Naive thymus-derived CD4-positive, alpha-beta T cell (primary cell): ENCODE measurements around the gene NRXN3. TPM values are rescaled to one million over a fixed set of nuclear protein-coding genes. Genes with fewer than 3 reads are reported as not detected.

ENCODE experiments used
- ATAC-seq: fragments of 150-1000 bp; cut with Tn5 transposase; 2 replicates; pipeline ENCODE4 v1.10.0; 2021; ENCODE audit warnings: mild to moderate bottlenecking, moderate library complexity
- CTCF ChIA-PET: fragments of 350-600 bp; sonication (Branson Sonifier 250); formaldehyde crosslinking; loops from one replicate; lab custom pipeline; 2021; ENCODE audit warnings: antibody characterized with exemption; lab: Charles Lee
- POLR2A ChIA-PET: fragments of 350-600 bp; sonication (Branson Sonifier 250); formaldehyde crosslinking; loops from one replicate; lab custom pipeline; 2021; ENCODE audit warnings: antibody characterized with exemption, inconsistent platforms; lab: Charles Lee
- DNase-seq, 9 donors: peaks; one replicate each; pipeline versions ENCODE4 v3.0.0 to v3.0.0-alpha.2; 2020 to 2022; ENCODE audit warnings: mixed read lengths in 1 of 9
- H3K27ac ChIP-seq: one replicate; pipeline ENCODE4 v1.7.0; 2013; ENCODE audit warnings: mild to moderate bottlenecking, low read depth, low read length, moderate library complexity
- H3K27me3 ChIP-seq, 2 donors: one replicate each; pipeline ENCODE4 v1.7.0; 2013; ENCODE audit warnings: low read length in 2 of 2, mild to moderate bottlenecking in 2 of 2, moderate library complexity in 2 of 2; ENCODE audit not compliant: control insufficient read depth in 2 of 2, insufficient read depth in 2 of 2
- H3K36me3 ChIP-seq, 3 experiments: 1 replicate in 2 of 3; 2 replicates in 1 of 3; pipeline ENCODE4 v1.7.0; 2013; ENCODE audit warnings: low read length in 3 of 3, mild to moderate bottlenecking in 3 of 3, moderate library complexity in 1 of 3; ENCODE audit not compliant: insufficient read depth in 3 of 3, control insufficient read depth in 2 of 3
- H3K4me1 ChIP-seq, 2 donors: one replicate each; pipeline ENCODE4 v1.7.0; 2013; ENCODE audit warnings: low read length in 2 of 2, mild to moderate bottlenecking in 2 of 2, moderate library complexity in 1 of 2; ENCODE audit not compliant: control insufficient read depth in 2 of 2, insufficient read depth in 2 of 2
- H3K4me3 ChIP-seq: 2 replicates; pipeline ENCODE4 v1.7.0; 2013; ENCODE audit warnings: mild to moderate bottlenecking, low read length
- H3K9me3 ChIP-seq, 3 experiments: 1 replicate in 2 of 3; 2 replicates in 1 of 3; pipeline ENCODE4 v1.7.0; 2013; ENCODE audit warnings: low read length in 3 of 3; ENCODE audit not compliant: control insufficient read depth in 2 of 3
- H3K27ac Mint-ChIP-seq, 9 donors: one replicate each; pipeline ENCODE4 v1.8.0; 2020 to 2022; ENCODE audit warnings: mixed read lengths in 9 of 9, mild to moderate bottlenecking in 8 of 9, moderate library complexity in 5 of 9, inconsistent platforms in 2 of 9
- H3K27me3 Mint-ChIP-seq, 5 donors: one replicate each; pipeline ENCODE4 v1.8.0; 2021 to 2022; ENCODE audit warnings: mixed read lengths in 5 of 5, mild to moderate bottlenecking in 1 of 5
- H3K36me3 Mint-ChIP-seq, 5 donors: one replicate each; pipeline ENCODE4 v1.8.0; 2020 to 2022; ENCODE audit warnings: mixed read lengths in 5 of 5, mild to moderate bottlenecking in 3 of 5, inconsistent platforms in 1 of 5
- H3K4me1 Mint-ChIP-seq, 7 donors: one replicate each; pipeline ENCODE4 v1.8.0; 2020 to 2022; ENCODE audit warnings: mixed read lengths in 7 of 7, mild to moderate bottlenecking in 3 of 7, inconsistent platforms in 1 of 7
- H3K4me3 Mint-ChIP-seq, 10 donors: one replicate each; pipeline ENCODE4 v1.8.0; 2020 to 2022; ENCODE audit warnings: mild to moderate bottlenecking in 10 of 10, mixed read lengths in 10 of 10, moderate library complexity in 6 of 10, inconsistent platforms in 2 of 10
- H3K9me3 Mint-ChIP-seq, 11 donors: one replicate each; pipeline ENCODE4 v1.8.0; 2020 to 2022; ENCODE audit warnings: mixed read lengths in 11 of 11, mild to moderate bottlenecking in 4 of 11, inconsistent platforms in 1 of 11, moderate library complexity in 1 of 11
- intact Hi-C, 2 donors: fragments of 100-400 bp; cut with micrococcal nuclease; formaldehyde crosslinking; loops; one replicate each; pipeline ENCODE4 v1.15.1; 2023
- polyA plus RNA-seq, 2 donors: library from polyadenylated mRNA; unstranded; fragments of 300-500 nt; fragmentation: Illumina TruSeq; gene quantifications; one replicate each; pipeline ENCODE4 v1.2.3, GENCODE V29; 2021
- total RNA-seq, 6 experiments: library from RNA in 5 of 6; stranded (reverse) in 5 of 6; gene quantifications; 1 replicate in 5 of 6; 2 replicates in 1 of 6; pipeline ENCODE4 v1.2.3 and lab custom pipeline; 2021 to 2026

NRXN3 gene
- total and polyA plus RNA-seq, 7 experiments from 2014 or later: not detected

DNA sequence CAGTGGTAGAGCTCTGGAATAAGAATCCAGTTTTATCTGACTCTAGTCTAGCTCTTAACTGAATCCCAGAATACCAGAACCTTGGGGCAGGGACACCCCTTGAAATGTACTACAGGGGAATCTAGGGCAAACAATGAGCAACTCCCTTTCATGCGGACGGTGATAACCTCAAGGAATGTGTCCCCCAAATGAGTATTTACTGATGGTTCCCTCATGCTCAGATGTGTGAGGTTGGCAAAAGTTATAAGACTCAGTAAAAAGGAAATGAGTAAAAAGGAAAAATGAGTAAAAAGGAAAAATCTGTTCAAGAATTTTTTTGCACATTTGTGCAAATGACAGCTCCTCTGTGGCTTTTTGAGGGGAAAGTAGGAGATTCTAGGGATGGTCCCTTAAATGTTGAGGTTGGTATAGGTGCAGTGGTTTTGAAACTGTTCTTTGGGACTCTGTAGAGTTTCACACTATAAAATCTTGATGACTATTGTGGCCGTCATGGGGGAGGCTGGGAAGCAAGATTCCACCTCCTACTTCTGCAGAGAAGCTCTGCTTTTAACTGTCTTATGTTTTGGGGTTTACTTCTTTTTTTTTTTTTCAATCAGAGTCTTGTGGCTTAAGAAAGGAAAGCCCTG is 58.6 kb downstream of the NRXN3 start:
- no peaks in the 10 kb centered on the region for H3K4me1 ChIP-seq
- H3K4me3 ChIP-seq: no peak overlapping the region
- Mint-ChIP-seq H3K4me3 (no peak overlapping the region), H3K27ac (no peak overlapping the region), H3K27me3 (peaks cover 0 to 34% (median 16%) of the 10 kb centered on the region in 5 donors), H3K9me3 (peaks cover 0 to 20% (median 4%) of the 10 kb centered on the region in 11 donors), H3K4me1 (no peaks in the 10 kb centered on the region), H3K36me3 (peaks cover 0 to 3% (median 0%) of the 10 kb centered on the region in 5 donors)
- CTCF ChIA-PET: no interaction called here
- ATAC-seq (no peak), DNase-seq (no peak)
- intact Hi-C loops: no loop called here
- H3K27ac ChIP-seq: no peak overlapping the region
- H3K36me3 ChIP-seq: no peaks in the 10 kb centered on the region
- H3K27me3 ChIP-seq: no peaks in the 10 kb centered on the region
- no peaks in the 10 kb centered on the region for H3K9me3 ChIP-seq
- POLR2A ChIA-PET: no interaction called here

DNA sequence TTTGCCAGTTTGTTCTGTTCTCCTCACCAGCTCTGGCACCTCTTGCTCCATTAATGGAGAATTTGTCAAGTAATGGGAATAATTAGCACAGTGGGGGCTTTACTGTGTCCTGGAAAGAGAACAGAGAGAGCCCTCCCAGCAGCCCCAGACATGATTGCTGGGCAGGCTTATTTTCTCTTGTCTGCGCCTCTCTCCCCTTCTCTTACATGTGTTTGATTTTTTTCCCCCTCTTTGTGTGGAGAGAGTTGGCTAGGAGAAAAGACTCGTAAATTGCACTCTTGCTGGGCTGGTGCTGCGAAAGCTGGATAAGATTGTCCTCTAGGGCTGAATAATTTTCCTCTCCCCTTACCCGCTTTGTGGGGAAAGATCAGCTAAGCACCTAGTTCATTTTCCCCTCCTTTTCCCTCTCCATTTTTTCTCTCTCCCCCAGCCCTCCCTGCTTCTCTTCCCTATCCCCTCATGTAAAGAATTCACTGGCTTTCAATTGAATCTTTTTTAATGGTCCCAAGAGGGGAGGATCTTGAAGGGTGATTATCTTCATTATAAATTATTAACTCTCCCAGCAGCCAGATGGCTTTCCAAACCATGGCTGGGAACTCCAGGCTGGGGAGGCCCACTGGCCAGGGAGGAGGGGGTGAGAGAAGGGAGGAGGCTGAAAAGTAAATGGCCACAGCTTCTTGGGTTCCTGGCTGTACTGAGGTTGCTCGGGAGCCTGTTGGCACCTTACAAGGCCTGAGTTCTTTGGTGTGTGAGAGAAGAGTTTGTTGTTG is 62.2 kb downstream of the NRXN3 start:
- H3K27ac ChIP-seq: no peak overlapping the region
- ChIA-PET POLR2A (no interaction called here), CTCF (no interaction called here)
- no peaks in the 10 kb centered on the region for H3K4me1 ChIP-seq
- peaks cover 0 to 3% (median 0%) of the 10 kb centered on the region in 5 donors for H3K36me3 Mint-ChIP-seq
- H3K4me3 ChIP-seq: no peak overlapping the region
- ATAC-seq (no peak), DNase-seq (no peak)
- peaks cover 0 to 15% (median 0%) of the 10 kb centered on the region in 11 donors for H3K9me3 Mint-ChIP-seq
- intact Hi-C loops: no loop called here
- no peak overlapping the region for H3K27ac Mint-ChIP-seq
- no peaks in the 10 kb centered on the region for H3K4me1 Mint-ChIP-seq
- no peaks in the 10 kb centered on the region for H3K36me3 ChIP-seq
- no peaks in the 10 kb centered on the region for H3K27me3 ChIP-seq
- H3K9me3 ChIP-seq: no peaks in the 10 kb centered on the region
- H3K4me3 Mint-ChIP-seq: no peak overlapping the region
- peaks cover 0 to 36% (median 20%) of the 10 kb centered on the region in 5 donors for H3K27me3 Mint-ChIP-seq

DNA sequence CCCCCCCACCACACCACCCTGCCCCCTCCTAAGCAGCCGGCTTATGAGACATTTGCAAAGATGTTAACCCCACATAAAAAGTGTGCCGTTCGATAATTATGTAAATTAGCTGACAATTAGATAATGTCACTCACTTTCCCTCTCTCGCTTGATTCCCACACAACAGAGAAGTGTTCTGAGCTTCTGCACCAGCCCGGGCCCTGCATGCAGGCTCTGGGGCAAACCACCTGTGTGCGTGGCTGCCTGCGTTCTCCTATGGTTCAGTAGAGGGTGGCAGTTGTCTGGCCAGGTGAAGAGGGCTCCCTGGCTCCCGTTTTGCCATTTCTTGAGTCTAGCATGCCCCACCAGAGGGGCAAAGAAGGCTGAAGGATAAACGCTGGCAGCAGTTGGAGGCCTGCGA is 68.0 kb downstream of the NRXN3 start:
- Histone ChIP-seq H3K27me3 (no peaks in the 10 kb centered on the region), H3K27ac (no peak overlapping the region), H3K36me3 (no peaks in the 10 kb centered on the region), H3K4me1 (no peaks in the 10 kb centered on the region), H3K4me3 (no peak overlapping the region), H3K9me3 (no peaks in the 10 kb centered on the region)
- Mint-ChIP-seq H3K36me3 (no peaks in the 10 kb centered on the region), H3K9me3 (peaks cover 0 to 6% (median 0%) of the 10 kb centered on the region in 11 donors), H3K27me3 (peaks cover 0 to 18% (median 6%) of the 10 kb centered on the region in 5 donors), H3K4me3 (no peak overlapping the region), H3K27ac (no peak overlapping the region), H3K4me1 (no peaks in the 10 kb centered on the region)
- ATAC-seq: no peak
- ChIA-PET POLR2A (interaction anchor here (0.9 kb wide), 1 partner anchor 359 kb away, joined by 3 read pairs; no protein-coding TSS in a partner anchor), CTCF (no interaction called here)
- intact Hi-C loops: no loop called here
- no peak for DNase-seq

DNA sequence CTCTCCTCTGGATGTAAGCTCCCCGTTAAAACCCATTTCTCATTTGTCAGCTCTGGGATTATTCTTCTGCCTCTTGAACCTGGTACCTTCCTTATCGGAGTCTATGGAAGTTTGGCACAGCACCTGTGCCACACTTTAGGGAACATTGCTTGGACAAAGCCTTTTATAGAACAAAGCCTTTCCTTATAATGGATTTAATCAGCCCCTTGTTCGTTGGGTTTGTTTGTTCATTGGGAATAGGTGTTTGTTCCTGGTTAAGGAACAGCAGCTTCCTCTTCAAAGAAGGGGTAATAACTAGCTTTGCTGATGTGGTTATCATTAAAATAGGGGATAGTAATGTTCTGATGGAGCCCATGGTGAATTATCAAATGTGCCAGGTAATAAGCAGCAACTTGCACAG is 70.4 kb downstream of the NRXN3 start:
- ChIA-PET POLR2A (no interaction called here), CTCF (no interaction called here)
- no peaks in the 10 kb centered on the region for H3K9me3 ChIP-seq
- H3K36me3 ChIP-seq: no peaks in the 10 kb centered on the region
- intact Hi-C loops: no loop called here
- no peak for DNase-seq
- Mint-ChIP-seq H3K4me1 (no peaks in the 10 kb centered on the region), H3K9me3 (peaks cover 0 to 4% (median 0%) of the 10 kb centered on the region in 11 donors), H3K36me3 (no peaks in the 10 kb centered on the region), H3K4me3 (no peak overlapping the region), H3K27ac (no peak overlapping the region), H3K27me3 (peaks cover 0 to 9% (median 0%) of the 10 kb centered on the region in 5 donors)
- H3K27me3 ChIP-seq: no peaks in the 10 kb centered on the region
- no peak overlapping the region for H3K4me3 ChIP-seq
- no peak overlapping the region for H3K27ac ChIP-seq
- no peaks in the 10 kb centered on the region for H3K4me1 ChIP-seq
- ATAC-seq: no peak

DNA sequence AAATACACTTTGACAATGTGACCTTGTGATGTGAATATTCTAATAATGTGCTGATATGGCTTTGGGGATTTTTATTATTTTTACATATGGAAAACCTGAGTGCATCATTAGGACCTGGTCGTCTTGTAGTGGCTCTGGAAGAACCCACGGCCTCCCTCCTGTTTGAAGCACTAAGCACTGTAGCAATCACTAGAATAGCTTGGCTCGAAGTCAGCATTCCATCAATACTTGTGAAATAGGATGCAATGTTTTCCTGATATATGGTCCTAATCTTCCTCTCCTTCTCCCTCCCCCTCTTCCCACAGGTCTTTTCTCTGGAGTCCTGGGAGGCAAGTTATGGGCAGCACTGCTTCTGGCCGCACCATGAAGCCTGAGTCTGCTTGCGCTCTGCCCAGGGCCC is 71.9 kb downstream of the NRXN3 start:
- Histone ChIP-seq H3K9me3 (no peaks in the 10 kb centered on the region), H3K36me3 (no peaks in the 10 kb centered on the region), H3K4me3 (no peak overlapping the region), H3K27me3 (no peaks in the 10 kb centered on the region), H3K27ac (no peak overlapping the region), H3K4me1 (no peaks in the 10 kb centered on the region)
- Mint-ChIP-seq H3K4me3 (no peak overlapping the region), H3K27me3 (peaks cover 0 to 5% (median 0%) of the 10 kb centered on the region in 5 donors), H3K9me3 (peaks cover 0 to 6% (median 0%) of the 10 kb centered on the region in 11 donors), H3K27ac (peak overlapping the region in 1 of 9 donors; percentile 4), H3K36me3 (no peaks in the 10 kb centered on the region), H3K4me1 (no peaks in the 10 kb centered on the region)
- CTCF ChIA-PET: no interaction called here
- intact Hi-C loops: no loop called here
- no peak for ATAC-seq
- POLR2A ChIA-PET: no interaction called here
- DNase-seq: no peak

DNA sequence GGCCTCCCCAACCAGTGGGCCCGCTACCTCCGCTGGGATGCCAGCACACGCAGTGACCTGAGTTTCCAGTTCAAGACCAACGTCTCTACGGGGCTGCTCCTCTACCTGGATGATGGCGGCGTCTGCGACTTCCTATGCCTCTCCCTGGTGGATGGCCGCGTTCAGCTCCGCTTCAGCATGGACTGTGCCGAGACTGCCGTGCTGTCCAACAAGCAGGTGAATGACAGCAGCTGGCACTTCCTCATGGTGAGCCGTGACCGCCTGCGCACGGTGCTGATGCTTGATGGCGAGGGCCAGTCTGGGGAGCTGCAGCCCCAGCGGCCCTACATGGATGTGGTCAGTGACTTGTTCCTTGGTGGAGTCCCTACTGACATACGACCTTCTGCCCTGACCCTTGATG is 73.0 kb downstream of the NRXN3 start:
- H3K27ac Mint-ChIP-seq: no peak overlapping the region
- no peaks in the 10 kb centered on the region for H3K4me1 ChIP-seq
- H3K27me3 ChIP-seq: no peaks in the 10 kb centered on the region
- peaks cover 0 to 6% (median 0%) of the 10 kb centered on the region in 11 donors for H3K9me3 Mint-ChIP-seq
- peaks cover 0 to 1% (median 0%) of the 10 kb centered on the region in 5 donors for H3K27me3 Mint-ChIP-seq
- POLR2A ChIA-PET: no interaction called here
- H3K4me1 Mint-ChIP-seq: no peaks in the 10 kb centered on the region
- no peaks in the 10 kb centered on the region for H3K36me3 Mint-ChIP-seq
- no peaks in the 10 kb centered on the region for H3K36me3 ChIP-seq
- ATAC-seq (no peak), DNase-seq (no peak)
- intact Hi-C loops: no loop called here
- H3K4me3 Mint-ChIP-seq: no peak overlapping the region
- H3K27ac ChIP-seq: no peak overlapping the region
- H3K9me3 ChIP-seq: no peaks in the 10 kb centered on the region
- CTCF ChIA-PET: no interaction called here
- H3K4me3 ChIP-seq: no peak overlapping the region
